NCI-H345 treated with DMSO at 0.1 percent for 48 hours (cell line): ENCODE measurements around the gene UMAD1.
A peak's percentile ranks its signal among the peaks of the same experiment; 100 is the strongest.
"Not testable (repeated sequence)": the region's sequence is repeated elsewhere in the genome, so short reads cannot be mapped to it uniquely, and the experiment has no call there.

Experiments
- DNase-seq: peaks from one replicate; lab custom pipeline; 2025; ENCODE audit not compliant: unreplicated experiment; lab: John Stamatoyannopoulos, UW

UMAD1 gene

GRCh38 chr7:7652798-7653540, 12.4 kb downstream of the UMAD1 start:
- no peak for DNase-seq

GRCh38 chr7:7653593-7654187, 13.1 kb downstream of the UMAD1 start:
- no peak for DNase-seq

GRCh38 chr7:7654964-7655715, 14.6 kb downstream of the UMAD1 start:
- no peak for DNase-seq

- not testable (repeated sequence) for DNase-seq
These were observed 15.9 kb downstream of the UMAD1 start for GRCh38 chr7:7656459-7656858.

- no peak for DNase-seq
These were observed 22.0 kb downstream of the UMAD1 start for GRCh38 chr7:7662527-7662926.

- DNase-seq = no peak
These were observed 23.7 kb downstream of the UMAD1 start for GRCh38 chr7:7664291-7664690.

GRCh38 chr7:7665031-7665430, 24.5 kb downstream of the UMAD1 start:
- DNase-seq = no peak

GRCh38 chr7:7667187-7667586, 26.6 kb downstream of the UMAD1 start:
- no peak for DNase-seq

- no peak for DNase-seq
These were observed 28.2 kb downstream of the UMAD1 start for GRCh38 chr7:7668706-7669105.

GRCh38 chr7:7670490-7670889, 29.9 kb downstream of the UMAD1 start:
- DNase-seq = no peak

- DNase-seq = no peak
These were observed 30.8 kb downstream of the UMAD1 start for GRCh38 chr7:7671361-7671760.

- no peak for DNase-seq
These were observed 32.1 kb downstream of the UMAD1 start for GRCh38 chr7:7672545-7673239.

- no peak for DNase-seq
These were observed 32.6 kb downstream of the UMAD1 start for GRCh38 chr7:7673240-7673550.

- DNase-seq = no peak
These were observed 35.1 kb downstream of the UMAD1 start for GRCh38 chr7:7675686-7676085.

GRCh38 chr7:7679640-7680039, 39.1 kb downstream of the UMAD1 start:
- peak; percentile 13 for DNase-seq

- peak; percentile 56 for DNase-seq
These were observed 40.8 kb downstream of the UMAD1 start for GRCh38 chr7:7681191-7681935.

- DNase-seq = no peak
These were observed 41.4 kb downstream of the UMAD1 start for GRCh38 chr7:7681936-7682329.

GRCh38 chr7:7682861-7683260, 42.3 kb downstream of the UMAD1 start:
- no peak for DNase-seq

- DNase-seq = no peak
These were observed 46.4 kb downstream of the UMAD1 start for GRCh38 chr7:7686811-7687508.

GRCh38 chr7:7687800-7688199, 47.2 kb downstream of the UMAD1 start:
- no peak for DNase-seq
